Measurements from ENCODE around the gene FAM156B. TPM values are rescaled to one million over a fixed set of nuclear protein-coding genes. Genes with fewer than 3 reads are reported as not detected.
A peak's percentile ranks its signal among the peaks of the same experiment; 100 is the strongest.
"Not testable (repeated sequence)": the region's sequence is repeated elsewhere in the genome, so short reads cannot be mapped to it uniquely, and the experiment has no call there.

Gene FAM156B
- 28.8 and 49.5 TPM in 2 replicates for polyA plus RNA-seq (2011; rRNA removed)
- polyA minus RNA-seq (2011; rRNA and poly(A)+ RNA removed) = 12.0 and 13.0 TPM in 2 replicates

GRCh38 chrX:52896855-52897709 is at the start of gene FAM156B:
TSS of gene FAM156B (plus strand) at chrX:52897330. CDS start at chrX:52907226, 9,896 bp downstream.
- H3K36me3 ChIP-seq (ENCODE audit: control insufficient read depth, insufficient read depth, low read length); H3K4me3 ChIP-seq (ENCODE audit: low read depth, low read length); H3K27me3 ChIP-seq (ENCODE audit: control insufficient read depth, insufficient read depth, low read length); CTCF ChIA-PET; POLR2A ChIA-PET; DNase-seq (ENCODE audit: low read depth): not testable (repeated sequence)

- peak; percentile 0 for DNase-seq (ENCODE audit: low read depth)
- TF ChIP-seq CTCF (IDR thresholded peaks at IDR 0.05; ENCODE audit: insufficient read depth, low read depth, low read length) = no peak
- no peak overlapping the region for H3K4me3 ChIP-seq (ENCODE audit: low read depth, low read length)
- H3K36me3 ChIP-seq (ENCODE audit: control insufficient read depth, insufficient read depth, low read length) = no peaks in the 10 kb centered on the region
- no peaks in the 10 kb centered on the region for H3K27me3 ChIP-seq (ENCODE audit: control insufficient read depth, insufficient read depth, low read length)
- POLR2A ChIA-PET = no interaction called here
- CTCF ChIA-PET = no interaction called here
Observed at GRCh38 chrX:52852110-52852860, 44.8 kb upstream of the FAM156B start.

GRCh38 chrX:52856991-52857525 is 40.1 kb upstream of the FAM156B start:
- H3K27me3 ChIP-seq (ENCODE audit: control insufficient read depth, insufficient read depth, low read length); POLR2A ChIA-PET; CTCF ChIA-PET; H3K36me3 ChIP-seq (ENCODE audit: control insufficient read depth, insufficient read depth, low read length); DNase-seq (ENCODE audit: low read depth); H3K4me3 ChIP-seq (ENCODE audit: low read depth, low read length): not testable (repeated sequence)

GRCh38 chrX:52865343-52865998 is 31.7 kb upstream of the FAM156B start:
- Histone ChIP-seq H3K27me3 (ENCODE audit: control insufficient read depth, insufficient read depth, low read length) (no peaks in the 10 kb centered on the region), H3K4me3 (ENCODE audit: low read depth, low read length) (no peak overlapping the region), H3K36me3 (ENCODE audit: control insufficient read depth, insufficient read depth, low read length) (no peaks in the 10 kb centered on the region)
- ChIA-PET POLR2A (no interaction called here), CTCF (no interaction called here)
- no peak for TF ChIP-seq CTCF (IDR thresholded peaks at IDR 0.05; ENCODE audit: insufficient read depth, low read depth, low read length)
- no peak for DNase-seq (ENCODE audit: low read depth)

GRCh38 chrX:52867610-52868348 is 29.4 kb upstream of the FAM156B start, which contains the start of gene XAGE3:
TSS of gene XAGE3 (minus strand) at chrX:52868083. CDS start at chrX:52867133, 950 bp downstream.
- no peak for TF ChIP-seq CTCF (IDR thresholded peaks at IDR 0.05; ENCODE audit: insufficient read depth, low read depth, low read length)
- Histone ChIP-seq H3K27me3 (ENCODE audit: control insufficient read depth, insufficient read depth, low read length) (no peaks in the 10 kb centered on the region), H3K36me3 (ENCODE audit: control insufficient read depth, insufficient read depth, low read length) (no peaks in the 10 kb centered on the region), H3K4me3 (ENCODE audit: low read depth, low read length) (no peak within 1 kb of the TSS)
- ChIA-PET POLR2A (no interaction called here), CTCF (no interaction called here)
- no peak for DNase-seq (ENCODE audit: low read depth)

All from BJ (cell line).